GM21367 (cell line): Measurements from ENCODE around the gene SRPK1.

Experiments used
- ATAC-seq: cut with Tn5 transposase; IDR thresholded peaks from one replicate; pipeline ENCODE4 v1.9.1; 2021; ENCODE audit not compliant: unreplicated experiment

The SRPK1 gene

DNA sequence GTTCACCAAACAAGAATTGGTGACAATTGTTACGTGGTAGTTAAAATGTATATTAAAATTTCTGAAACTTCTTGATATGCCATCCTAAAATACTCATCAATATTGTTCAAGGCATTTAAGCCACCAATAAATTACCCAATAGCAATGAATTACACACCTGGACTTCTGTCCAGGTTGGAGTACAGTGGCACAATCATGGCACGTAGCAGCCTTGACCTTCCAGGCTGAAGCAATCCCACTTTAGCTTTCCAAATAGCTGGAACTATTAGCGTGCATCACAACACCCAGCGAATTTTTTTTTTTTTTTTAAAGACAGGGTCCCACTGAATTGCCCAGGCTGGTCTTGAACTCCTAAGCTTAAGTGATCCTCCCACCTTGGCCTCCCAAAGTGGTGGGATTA is 17.2 kb downstream of the SRPK1 start:
- ATAC-seq = no peak

DNA sequence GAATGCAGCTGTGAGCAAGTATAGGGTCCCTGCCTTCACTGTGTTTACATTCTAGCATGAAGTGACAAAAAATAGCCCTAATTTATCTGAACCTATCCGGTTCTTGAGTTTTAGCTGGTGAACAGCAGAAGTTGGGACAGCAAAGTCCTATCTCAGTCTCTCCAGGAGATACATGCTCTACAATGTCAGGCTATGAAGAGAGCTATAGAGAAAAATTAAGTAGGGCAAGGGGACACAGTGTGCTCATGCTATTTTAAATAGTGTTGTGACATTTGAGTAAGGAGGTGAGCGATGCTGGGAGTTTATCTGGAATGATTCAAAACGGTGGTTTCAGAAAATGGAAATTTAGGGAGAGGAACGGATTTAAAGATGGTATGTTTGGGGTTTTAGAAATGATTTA is 20.4 kb downstream of the SRPK1 start:
- no peak for ATAC-seq

DNA sequence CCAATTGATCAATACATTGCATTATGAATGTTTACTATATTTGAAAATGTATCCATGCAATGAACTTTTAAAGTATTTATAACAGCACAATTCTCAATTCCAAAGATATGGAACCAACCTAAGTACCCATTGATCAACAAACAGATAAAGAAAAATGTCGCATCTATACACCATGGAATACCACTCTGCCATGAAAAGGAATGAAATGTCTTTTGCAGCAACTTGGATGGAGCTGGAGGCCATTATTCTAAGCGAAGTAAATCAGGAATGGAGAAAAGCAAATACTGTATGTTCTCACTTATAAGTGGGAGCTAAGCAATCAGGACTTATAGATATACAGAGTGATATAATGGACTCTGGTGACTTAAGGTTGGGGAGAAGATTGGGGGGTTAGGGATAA is 22.9 kb downstream of the SRPK1 start:
- no peak for ATAC-seq

DNA sequence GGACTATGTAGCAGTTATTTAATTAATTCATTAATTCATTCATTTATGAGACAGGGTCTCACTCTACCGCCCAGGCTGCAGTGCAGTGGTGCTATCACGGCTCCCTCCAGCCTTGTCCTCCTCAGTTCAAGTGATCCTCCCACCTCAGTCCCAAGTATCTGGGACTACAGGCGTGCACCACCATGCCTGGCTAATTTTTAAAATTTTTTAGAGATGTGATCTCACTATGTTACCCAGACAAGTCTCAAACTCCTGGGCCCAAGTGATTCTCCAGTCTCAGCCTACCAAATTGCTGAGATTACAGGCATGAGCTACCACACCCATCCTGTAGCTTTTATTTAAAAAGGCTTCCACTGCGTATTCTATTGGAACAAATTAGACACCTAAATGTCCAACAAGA is 23.4 kb downstream of the SRPK1 start:
- ATAC-seq = no peak

DNA sequence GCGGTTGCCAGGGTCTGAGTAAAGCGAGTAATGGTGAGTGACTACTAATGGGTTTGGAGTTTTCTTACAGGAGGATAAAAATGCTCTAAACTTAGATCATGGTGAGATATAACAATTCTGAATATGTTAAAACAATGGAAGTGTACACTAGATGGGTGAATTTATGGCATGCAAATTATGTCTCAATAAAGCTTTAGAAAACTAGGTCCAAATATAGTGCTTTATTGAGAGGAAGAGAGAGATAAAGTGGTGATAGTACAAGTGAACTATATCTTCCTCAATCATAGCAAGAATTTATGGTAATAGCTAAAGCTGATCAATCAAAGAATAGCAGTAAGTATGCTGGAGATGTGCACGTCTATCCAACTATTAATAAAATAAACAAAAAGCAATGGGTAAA is 23.9 kb downstream of the SRPK1 start:
- ATAC-seq = no peak

DNA sequence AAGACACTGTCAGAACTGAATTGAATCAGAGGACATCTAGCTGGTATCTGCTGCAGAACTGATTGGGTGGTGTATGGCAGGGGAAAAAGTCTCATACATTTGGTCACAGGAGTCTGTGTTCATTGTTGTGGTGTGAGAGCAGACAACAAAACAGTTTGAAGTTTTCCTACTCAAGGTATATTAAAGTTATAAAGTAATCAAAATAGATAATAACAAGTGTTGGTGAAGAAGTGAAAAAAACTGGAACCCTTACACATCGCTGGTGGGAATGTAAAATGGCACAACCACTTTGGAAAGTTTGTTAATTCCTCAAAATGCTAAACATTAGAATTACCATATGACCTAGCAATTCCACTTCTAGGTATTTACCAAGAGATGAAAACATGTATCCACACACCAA is 24.7 kb downstream of the SRPK1 start:
- ATAC-seq = no peak

DNA sequence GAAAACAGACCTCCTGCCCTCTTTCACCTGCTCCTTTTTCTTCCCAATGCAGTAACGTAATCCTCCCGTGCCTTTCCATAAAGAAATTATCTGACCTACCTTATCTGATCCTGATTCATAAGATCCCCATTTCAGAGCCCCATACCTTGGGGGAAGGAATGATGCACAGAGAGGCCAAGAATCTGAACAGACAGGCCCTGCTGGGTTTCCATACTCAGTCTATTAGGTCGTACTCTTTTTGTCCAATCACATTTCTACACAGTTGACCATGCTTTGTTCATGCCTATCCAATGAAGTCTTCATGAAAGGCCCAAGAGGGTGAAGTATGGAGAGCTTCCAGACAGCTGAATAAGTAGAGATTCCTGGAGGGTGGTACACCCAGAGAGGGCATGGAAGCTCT is 25.3 kb downstream of the SRPK1 start:
- ATAC-seq = no peak

DNA sequence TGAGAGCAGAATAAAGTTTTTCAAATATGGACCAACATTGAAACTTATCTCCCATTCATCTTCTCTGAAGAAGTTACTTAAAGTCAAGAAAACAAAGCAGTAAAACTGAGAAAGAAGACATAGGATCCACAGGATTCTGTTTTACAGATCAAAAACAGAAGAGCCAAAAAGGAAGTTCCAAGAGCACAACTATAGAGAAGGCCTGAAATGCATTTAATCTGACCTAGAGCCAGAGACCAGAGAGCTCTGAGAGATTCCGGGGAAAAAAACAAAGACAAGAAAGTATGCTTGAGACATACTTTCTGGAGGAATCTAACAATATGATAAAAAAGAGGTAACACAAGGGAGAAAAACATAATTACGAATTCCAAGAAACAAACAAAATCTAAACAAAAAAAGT is 26.1 kb downstream of the SRPK1 start:
- no peak for ATAC-seq

DNA sequence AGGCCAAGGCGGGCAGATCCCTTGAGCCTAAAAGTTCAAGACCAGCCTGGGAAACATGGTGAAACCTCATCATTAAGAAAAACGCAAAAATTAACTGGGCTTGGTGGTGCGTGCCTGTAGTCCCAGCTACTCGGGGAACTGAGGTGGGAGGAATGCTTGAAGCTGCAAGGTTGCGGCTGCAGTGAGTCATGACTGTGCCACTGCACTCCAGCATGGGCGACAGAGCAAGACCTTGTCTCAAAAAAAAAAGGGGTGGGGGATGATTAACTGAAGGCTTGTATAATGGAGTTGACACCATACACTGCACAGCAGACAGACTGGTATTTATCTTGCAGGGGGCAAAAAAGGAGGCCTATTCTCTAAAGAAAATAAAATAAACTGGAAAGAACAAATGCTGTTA is 27.7 kb downstream of the SRPK1 start:
- no peak for ATAC-seq

DNA sequence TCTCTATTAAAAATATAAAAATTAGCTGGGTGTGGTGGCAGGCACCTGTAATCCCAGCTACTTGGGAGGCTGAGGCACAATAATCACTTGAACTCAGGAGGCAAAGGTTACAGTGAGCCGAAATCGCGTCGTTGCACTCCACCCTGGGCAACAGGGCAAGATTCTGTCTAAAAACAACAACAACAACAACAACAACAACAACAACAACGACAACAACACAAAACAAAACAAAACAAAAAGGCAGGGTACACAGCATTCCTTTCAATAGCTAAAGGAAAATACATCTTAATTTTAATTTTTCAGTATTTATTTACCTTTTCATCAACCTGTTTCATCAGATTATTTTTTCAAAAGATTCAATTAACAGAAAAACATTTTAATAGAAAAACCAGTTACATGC is 28.4 kb downstream of the SRPK1 start:
- no peak for ATAC-seq

DNA sequence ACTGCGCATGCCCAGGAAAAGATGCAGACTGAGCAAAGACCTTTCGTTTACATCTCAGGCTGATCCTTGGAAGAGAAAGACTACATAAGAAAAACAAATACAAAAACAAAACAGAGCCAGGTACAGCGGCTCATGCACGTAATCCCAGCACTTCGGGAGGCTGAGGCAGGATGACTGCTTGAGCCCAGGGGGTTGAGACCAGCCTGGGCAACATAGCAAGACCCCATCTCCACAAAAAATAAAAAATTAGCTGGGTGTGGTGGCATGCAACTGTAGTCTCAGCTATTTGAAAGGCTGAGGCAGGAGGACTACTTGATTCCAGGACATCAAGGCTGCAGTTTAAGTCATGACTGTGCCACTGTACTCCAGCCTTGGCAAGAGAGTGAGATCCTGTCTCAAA is 41.7 kb downstream of the SRPK1 start:
- ATAC-seq = no peak

DNA sequence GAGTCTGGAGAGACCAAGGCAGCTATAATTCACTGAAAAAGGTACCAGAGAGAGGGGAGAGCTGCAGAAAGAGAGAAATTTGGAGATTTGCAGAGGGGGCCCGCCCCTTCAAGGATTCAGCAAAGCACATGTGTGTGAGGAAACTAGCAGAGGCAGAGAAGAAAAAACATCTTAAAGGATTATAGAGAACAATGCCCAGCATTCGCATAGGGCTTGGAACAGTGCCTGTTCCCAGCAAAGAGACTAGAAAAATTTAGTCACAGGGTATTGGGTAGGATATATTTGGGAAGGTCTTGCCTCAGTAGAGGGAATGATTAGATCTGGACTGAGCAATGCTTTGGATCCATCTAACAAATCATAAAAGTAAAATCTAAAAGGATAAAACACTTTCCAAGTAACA is 44.0 kb downstream of the SRPK1 start:
- no peak for ATAC-seq

DNA sequence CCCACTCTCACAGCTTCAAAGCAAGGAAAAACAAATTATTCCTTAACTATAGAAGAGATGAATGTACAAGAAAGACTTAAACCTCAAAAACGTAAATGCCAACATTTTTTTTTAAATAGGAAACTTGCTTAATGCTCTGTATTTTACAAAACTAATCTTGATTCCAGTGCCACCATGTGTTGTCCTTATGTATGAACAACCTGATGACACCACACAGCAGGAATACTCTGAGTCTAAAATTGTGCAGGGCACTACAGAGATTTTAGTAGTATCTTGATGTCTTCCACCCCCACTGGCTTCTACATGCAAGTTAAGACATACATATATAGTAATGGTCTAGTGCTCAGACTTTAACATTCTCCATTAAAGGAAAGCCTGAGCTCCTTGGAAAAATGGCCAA is 46.2 kb downstream of the SRPK1 start:
- no peak for ATAC-seq

DNA sequence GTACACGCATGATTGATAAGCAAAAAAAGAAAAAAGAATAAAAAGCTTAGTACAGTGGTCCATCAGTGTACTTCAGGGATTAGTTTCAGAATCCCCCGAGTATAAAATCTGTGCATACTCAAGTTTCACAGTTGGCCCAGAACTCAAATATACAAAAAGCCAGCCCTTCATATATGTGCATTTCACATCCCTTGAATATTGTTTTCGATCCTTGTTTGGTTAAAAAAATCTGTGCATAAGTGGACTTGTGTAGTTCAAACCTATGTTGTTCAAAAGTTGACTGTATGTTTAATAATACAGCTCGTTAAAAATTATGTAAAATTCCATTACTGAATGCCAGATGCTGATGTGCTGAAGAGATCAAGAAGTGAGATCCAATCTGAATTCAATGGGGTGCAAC is 61.5 kb downstream of the SRPK1 start:
- no peak for ATAC-seq

DNA sequence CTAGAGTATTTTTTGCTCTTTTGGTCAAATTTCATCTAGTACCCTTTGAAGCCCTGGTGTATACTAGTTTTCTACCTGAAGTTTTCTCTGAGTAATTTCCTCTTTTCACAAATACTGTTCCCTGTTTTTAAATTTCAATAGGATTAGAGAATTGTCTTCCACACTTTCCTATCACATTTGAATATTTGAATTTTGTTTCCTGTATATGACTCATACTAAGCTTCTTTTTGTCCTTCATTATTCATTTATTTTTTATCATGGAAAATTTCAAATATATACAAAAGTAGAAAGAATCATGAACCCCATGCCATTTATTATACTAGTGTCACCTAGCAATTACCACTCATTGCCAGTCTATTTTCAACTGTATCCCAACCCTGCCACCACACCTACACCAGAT is 63.0 kb downstream of the SRPK1 start:
- no peak for ATAC-seq

DNA sequence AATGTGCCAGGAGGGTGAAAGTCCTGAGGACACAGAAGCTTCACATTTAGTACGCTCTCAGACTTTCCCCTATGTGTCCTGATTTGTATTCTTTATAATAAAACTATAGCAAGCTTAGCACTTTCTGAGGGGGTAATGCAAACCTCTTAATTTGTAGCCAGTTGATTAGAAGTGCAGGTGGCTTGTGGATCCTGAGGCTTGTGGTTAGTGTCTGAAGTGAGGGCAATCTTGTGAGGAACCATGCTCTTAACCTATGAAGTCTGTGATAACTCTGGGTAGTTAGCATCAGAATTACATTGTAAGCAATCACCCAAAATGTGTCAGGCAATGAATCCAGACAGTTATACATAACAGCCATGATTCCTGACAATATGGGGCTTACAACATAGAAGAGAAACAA is 64.6 kb downstream of the SRPK1 start:
- ATAC-seq = no peak

DNA sequence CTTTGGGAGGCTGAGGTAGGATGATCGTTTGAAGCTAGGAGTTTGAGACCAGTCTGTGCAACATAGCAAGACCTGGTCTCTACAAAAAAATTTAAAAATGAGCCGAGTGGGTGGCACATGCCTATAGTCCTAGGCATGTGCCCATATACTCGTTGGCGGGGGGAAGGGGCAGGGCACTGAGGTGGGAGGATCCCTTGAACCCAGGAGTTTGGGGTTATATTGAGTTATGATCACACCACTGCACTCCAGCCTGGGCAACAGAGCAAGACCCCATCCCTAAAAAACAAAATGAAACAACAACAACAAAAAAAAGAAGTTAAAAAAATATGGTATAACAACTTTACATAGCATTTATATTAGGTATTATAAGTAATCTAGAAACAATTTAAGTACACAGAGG is 67.9 kb downstream of the SRPK1 start:
- no peak for ATAC-seq

DNA sequence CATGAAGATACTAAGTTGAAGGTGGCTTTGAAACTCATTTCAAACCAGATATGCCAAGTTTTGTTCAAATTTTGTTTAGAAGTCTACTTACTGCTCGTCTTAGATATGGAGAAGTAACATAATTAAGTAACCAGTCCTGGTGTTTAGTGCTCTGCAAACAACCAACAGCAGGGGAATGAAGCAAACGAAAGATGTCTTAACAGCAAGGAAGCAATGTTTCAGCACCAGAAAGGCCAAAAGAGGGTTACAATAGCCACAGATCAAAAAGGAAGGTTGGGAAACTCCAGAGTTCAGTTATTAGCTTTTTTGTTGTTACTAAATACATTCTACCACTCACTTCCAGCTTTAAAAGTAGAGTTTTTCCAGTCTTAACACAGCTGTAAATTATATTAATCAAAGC is 70.7 kb downstream of the SRPK1 start:
- no peak for ATAC-seq

DNA sequence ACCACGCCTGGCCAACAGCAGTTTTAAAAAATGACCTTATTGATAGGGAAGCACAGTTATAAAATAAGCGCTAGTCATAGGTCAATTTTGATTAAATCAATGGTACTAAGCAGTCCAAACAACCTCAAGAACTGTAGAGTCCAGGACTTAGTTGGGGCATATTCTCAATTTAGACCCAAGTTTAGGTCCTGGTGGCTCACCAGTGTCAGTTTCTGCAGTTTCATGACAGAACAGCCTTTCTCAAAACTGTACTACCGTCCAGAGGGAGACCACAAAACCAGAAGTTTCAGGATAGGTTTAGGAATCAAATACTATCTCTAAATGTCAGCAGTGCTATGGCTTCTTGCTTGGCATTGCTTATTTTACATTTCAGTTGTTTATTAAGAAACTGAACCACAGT is 76.6 kb downstream of the SRPK1 start:
- ATAC-seq = no peak

DNA sequence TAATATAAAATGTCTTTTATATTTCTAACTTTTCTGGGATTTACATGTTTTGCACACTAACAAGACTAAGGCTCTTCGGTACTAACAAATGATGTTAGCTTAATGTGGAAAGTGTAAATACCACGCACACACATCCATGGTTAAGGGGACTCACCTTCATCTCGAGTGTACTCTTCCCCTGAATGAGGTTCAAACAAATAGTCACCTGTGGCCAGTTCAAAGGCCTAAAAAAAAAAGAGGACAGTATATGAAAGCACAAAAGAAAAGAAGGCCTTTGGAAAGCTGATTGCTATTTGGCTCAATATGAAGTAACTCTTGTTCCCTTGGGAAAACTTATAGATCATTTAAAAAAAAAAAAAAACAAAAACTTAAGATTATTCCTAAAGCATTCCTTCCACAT is 78.5 kb downstream of the SRPK1 start:
- no peak for ATAC-seq

DNA sequence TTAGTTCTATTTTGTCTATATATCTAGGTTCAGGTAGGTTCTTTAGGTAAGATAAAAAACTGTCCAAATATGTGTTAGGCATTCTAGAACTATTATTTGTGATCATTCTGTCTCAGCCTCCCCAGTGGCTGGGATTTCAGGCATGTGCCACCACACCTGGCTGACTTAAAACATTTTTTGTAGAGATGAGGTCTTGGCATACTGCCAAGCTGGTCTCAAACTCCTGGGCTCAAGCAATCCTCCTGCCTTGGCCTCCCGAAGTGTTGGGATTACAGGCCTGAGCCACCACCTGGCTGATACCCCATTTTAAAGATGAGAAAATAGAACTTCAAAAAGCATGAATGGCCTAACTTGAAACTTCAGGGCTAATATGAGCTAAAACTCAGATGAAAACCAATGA is 81.9 kb downstream of the SRPK1 start:
- no peak for ATAC-seq

DNA sequence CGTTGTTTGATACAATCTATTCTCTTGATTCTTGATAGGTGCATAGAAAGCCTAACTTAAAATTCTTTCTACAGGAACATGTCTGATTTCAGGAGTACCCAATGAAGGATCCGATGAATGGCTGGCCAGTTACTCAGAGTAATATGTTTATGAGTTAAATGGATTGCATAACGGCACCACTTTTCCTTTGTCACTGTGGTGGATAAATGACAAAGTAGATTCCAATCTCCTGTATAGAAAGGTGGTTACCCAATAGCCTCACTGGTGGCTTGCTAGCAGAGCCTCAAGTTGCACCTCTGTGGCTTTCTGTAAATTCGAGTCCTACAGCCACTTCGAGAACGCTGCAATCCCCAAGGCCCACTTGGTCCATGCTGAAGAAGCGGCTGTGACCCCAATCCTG is 87.4 kb downstream of the SRPK1 start:
- no peak for ATAC-seq

DNA sequence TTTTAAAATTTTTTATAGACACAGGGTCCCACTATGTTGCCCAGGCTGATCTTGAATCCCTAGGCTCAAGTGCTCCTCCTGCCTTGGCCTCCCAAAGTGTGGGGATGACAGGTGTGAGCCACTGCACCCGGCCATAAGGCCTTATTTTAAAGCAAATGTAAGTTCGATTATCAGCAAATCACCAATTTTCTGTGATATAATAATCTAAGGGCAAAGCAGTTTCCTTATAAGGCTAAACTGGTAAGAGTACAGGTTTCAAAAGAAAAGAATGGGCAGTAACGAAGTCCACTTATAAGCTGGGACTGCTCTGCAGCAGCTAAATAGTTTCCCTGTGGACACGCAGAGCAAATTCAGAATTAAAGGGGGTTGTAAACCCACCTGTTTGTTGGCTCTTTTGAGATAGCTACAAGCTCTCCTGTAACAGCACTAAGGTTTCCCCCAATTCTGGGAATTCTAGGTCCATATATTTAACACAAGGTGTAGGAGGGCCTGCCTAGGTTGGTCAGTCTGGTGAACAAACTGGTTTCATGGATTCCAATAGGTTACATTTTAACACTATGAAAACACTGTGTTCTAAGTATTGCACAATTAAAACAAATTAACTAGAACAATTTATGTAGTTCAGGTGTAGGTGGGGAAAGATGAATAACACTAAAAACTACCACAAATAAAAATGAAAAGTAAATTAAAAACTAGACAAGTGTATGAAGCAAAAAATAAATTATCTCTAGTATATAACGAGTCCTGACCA is 89.5 kb downstream of the SRPK1 start:
- no peak for ATAC-seq

DNA sequence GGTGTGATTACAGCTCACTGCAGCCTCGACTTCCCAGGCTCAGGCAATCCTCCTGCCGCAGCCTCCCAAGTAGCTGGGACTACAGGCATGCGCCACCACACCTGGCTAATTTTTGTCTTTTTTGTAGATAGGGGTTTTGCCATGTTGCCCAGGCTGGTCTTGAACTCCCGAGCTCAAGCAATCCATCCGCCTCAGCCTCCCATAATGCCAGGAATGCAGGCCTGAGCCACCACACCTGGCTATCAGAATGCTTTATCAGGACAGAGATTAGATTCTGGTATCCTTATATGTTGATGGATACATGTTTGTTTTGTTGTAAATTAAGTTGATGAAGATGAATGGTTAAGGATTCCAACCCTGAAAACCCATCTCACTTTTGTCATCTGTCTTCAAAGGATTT is 91.6 kb downstream of the SRPK1 start:
- ATAC-seq = no peak
